Left renal pelvis (tissue), 4 donors: ENCODE measurements around the gene JAK1. TPM values are rescaled to one million over a fixed set of nuclear protein-coding genes. Genes with fewer than 3 reads are reported as not detected.

Source experiments
- DNase-seq, 4 donors: peaks; one replicate each; pipeline ENCODE4 v3.0.0-alpha.2; 2013; ENCODE audit warnings: low read depth in 4 of 4, low spot score in 3 of 4
- polyA plus RNA-seq, 4 donors: library from polyadenylated mRNA; unstranded; fragments of 120-200 nt; gene quantifications; one replicate each; pipeline ENCODE4 v1.2.1, GENCODE V29; 2013; ENCODE audit not compliant: insufficient read length in 4 of 4

The JAK1 gene
- polyA plus RNA-seq, 4 donors = 93.2 to 127 (median 102) TPM

DNA sequence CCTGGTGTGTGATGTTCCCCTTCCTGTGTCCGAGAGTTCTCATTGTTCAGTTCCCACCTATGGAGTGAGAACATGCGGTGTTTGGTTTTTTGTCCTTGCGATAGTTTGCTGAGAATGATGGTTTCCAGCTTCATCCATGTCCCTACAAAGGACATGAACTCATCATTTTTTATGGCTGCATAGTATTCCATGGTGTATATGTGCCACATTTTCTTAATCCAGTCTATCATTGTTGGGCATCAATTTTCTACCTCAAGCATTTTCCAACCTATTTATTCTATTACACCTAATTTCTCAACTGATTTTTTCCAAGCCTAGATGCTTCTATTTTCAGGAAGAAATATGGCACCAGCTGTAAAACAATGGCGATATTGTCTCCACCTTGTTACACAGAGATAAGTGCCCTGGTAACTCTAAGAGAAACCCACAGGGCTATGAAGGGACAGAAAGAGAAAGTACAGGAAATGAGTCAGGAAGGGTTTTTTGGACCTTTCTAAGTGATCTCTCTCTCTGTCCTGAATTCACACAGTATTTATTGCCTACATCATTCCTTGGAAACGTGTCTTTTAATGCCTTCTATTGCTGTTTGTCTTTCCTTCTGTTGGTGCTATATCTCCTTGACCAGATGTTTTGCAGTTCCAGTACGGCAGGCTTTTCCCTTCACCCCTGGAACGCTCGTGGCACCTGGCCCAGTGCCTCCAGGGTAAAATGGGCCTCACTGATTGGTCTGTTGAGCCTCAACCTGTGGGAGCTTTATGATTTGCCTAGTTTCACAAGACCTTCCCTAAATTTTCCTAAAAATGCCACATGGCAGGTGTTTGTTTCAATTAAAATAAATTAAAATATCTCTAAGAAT lies 14.6 kb upstream of the JAK1 start:
- DNase-seq = no peak

DNA sequence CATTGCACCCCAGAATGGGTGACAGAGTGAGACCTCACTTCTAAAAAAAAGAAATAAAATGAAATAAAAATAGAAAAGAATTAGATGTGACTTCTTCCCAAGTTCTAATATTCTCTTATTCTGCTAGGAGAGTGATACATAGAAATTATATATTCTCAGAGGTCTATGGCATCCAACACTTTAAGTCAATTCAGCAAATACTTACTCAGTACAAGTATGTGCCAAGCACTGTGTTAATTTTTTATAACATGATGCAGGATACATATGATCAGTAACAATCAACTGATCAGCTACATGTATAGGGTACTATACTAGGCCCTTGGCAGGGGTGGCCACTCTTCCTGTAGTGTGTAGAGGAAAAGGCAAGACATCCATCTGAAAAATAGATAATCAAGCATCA lies 13.0 kb upstream of the JAK1 start:
- DNase-seq = no peak

DNA sequence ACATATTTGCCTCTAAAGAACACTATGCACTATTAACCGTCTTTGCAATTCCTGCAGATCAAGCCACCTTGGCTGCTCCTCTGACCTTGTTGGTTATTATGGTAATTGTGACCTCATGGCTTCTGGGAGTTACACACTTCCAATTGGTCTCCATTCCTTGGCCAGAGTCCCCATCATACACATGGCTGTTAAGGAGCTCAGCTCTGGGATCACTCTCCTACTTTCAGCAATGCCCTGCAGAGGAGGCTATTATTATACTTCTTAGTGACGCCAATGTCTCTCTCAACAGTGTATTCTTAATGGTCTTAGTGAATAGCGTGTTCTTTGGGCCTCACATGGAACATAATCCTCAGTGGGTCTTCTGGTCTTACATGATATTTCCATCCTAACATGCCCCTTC lies 10.0 kb upstream of the JAK1 start:
- no peak for DNase-seq

DNA sequence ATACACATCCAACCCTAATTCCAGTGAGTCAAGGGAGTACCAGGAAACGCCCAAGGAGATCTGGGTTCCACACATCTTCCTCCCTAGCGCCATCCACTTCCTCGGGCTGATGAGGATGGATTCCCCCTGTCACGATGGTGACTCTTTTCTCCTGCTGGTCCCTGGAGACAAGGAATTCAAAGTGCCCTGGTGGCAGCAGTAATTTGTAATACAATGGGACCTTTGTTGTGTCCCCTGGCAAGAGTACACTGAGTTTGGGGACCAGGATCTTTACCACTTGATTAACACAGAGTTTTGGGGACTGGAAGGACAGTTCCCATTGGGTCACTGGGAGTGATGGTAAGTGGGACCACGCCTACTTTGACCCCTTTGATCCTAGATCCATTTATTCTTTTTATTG lies 9.4 kb upstream of the JAK1 start:
- DNase-seq = no peak

DNA sequence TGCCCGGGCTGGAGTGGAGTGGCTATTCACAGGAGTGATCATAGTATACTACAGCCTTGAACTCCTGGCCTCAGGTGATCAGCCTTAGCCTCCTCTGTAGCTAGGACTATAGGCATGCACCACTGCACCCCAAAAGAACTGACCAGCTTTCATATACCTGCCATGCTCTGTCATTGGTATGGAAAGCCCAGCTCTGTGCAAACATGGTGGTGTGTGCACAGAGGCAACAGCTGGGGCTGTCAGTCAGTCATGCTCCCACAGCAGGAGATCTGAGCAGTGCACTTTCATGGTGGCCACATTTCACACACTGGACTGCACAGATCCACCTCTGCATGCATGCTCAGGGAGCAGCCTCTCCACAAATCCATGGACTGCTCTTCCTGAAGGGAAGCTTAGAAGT lies 8.8 kb upstream of the JAK1 start:
- DNase-seq = no peak

DNA sequence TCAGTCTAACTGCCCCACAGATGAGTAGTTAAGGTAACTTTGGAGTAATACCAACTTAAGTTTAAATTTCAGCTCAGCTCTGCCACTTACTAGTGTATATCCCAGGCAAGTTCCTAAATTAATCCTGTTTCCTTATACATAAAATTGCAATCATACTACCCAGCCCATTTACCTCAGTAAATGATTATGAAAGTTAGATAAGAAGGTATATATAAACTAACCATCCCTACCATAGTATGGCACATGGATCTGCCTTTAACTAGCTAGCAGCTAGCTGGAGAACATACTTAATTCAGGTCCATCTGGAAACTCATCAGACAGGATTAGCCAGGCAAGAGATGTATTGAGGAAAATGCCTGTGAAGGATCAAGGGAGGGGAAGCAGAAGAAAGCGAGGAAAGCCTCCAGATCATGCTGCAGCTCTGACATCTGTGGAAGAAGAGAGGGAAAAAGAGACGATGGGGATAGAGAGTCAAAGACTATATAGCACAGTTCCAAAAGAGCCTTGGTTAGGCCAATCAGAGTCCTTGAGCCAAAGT lies 8.0 kb upstream of the JAK1 start:
- no peak for DNase-seq

DNA sequence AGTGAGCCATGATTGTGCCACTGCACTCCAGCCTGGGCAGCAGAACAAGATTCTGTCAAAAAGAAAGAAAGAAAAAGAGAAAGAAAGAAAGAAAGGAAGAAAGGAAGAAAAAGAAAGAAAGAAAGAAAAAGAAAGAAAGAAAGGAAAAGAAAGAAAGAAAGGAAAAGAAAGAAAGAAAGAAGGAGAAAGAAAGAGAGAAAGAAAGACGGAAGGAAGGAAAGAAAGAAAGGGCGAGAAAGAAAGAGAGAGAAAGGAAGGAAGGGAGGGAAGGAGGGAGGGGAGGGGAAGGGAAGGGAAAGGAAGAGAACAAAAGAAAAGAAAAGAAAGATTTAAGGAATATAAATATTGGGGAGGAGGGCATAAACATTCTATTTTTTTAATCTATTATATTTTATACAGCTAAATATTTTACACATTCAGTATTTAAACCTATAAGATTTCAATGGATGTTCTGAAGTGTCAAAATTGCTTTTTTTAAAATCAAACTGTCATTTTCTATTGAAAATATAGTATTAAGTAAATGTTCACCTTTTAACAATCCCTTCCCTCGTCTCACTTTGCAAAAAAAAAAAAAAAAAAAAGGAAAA lies 6.8 kb upstream of the JAK1 start:
- no peak for DNase-seq

DNA sequence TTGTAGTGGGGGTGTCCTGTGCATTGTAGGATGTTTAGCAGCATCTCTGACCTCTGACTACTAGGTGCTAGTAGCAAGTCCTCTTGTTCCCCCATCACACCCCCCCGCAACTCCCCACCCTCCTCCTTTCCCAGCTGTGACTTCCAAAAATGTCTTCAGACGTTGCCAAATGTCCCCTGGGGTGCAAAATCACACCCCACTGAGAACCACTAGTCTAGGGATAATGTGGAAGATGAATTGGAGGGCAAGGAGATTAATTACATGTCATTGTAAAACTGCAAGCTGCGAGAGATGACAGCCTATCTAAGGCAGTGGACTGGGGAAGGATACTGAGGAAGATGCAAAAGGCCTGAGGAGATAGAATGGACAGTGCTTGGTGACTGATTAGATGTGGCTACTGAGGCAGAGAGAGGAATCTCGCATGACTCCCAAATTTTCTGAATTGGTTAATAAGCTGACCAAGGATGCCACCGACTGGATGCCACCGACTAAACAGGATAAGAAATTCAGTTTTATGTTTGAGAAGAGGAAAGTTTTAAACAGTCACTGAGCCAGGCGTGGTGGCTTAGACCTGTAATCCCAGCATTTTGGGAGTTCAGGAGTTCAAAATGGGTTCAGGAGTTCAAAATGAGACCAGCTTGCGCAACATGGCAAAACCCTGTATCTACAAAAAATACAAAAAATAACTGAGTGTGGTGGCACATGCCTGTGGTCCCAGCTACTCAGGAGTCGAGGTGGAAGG lies 3.1 kb upstream of the JAK1 start:
- DNase-seq = no peak

DNA sequence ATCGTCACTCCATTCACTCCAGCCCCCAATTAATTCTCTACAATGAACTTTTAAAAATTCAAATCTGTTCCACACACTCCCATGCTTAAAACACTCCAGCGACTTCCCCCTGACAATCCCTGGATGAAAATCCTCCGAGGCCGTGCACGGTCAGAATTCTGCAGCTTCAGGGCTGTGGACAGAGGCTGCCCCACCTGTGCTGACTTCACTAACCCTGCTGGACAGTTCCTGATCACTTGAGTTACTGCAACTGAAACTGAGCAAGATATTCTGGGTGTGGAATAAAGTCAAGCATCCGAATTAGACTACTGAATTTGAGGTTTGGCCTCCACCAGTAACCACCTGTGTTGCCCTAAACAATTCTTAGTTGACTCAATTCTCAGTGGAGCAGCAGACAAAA lies 1.0 kb upstream of the JAK1 start:
- no peak for DNase-seq

DNA sequence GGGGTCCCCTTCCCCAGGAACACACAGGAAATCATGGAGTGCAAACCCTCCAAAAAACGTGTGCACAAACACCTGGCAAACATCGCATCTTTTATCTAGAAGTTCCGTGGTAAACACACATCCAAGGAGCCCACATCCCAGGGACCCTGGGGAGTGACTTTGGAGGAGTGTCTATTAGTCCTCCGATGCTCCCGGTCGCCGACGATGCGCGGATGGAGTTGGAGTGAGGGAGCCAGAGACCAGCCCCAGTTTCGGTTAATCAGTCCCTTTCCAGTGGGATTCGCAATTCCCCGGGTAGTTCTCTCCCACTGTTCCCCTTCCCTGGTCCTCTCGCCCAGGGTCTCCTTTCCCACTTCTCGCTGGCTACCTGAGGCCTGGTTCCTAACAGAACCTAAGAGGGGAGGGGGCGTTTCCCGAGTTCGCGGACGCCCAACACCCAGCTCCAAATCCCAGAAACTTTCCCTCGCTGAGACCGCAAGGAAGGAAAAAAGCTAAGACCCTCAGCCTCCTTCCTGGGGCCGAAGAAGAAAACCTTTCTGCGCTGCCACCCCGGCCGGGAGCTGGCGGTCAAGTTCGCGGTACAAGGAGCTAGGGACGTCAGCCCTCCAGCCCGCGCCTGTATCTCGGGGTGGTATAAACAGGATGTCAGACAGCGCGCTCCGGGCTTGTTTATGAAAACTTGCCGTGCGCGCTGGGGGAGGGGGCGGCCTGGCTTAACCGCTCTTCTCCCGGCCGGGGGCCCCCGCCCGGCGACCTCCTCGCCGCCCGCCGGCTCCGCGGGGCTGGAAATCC lies 787 bp downstream of the JAK1 start:
- peak; percentile 41 to 58 (median 48) for DNase-seq

DNA sequence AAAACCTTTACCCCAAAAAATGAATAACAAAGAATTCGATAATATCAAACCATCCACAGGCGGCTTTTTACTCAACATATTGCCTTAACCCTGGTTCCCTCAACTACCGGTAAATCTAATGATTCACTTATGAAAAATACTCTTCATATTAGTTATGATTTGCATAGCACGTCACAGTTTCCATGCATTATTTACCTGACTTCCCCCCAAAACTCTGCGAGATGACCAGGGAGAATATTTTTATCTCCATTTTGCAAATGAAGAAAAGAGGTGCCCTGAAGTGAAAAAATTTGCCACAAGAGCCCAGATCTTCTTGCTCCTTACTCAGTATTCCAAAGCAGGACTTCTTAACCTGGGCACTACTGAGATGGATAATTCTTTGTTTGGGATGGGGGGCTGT lies 2.9 kb downstream of the JAK1 start:
- DNase-seq = no peak

DNA sequence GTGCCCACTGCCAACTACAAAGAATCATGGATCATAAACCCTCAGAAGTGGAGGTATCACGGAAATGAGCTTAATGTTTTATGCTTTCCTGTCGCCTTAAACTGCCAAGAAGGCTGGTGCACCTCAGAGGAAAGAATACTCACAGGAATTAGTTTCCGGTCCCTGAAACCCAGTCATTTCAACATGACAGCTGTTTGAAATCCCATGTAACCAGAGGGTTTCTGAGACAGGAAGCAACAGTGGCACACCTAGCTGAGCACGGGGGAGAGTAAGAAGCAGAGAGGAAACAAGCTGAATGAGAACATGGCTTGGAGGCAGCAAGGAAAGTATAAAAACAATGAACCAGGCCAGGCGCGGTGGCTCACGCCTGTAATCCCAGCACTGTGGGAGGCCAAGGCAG lies 3.9 kb downstream of the JAK1 start:
- DNase-seq = peak in 1 of 4 donors; percentile 57

DNA sequence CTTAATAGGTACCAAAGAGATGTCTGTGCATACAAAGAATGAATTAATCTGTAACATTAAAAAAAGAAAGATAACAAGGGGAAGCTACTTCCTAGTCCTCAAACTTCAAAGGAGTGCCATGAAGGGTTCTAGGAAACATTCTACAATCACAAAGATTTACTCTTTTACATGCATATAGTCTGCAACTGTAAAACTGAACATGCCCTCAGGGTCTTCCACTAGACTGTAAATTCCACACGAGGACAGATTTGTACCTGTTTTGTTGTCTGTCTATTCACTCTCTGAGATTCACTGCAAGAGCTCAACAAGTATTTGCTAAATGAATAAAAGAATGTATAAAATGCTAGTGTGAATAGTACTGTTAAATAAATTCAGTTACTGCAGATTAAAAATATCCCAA lies 4.4 kb downstream of the JAK1 start:
- DNase-seq = no peak

DNA sequence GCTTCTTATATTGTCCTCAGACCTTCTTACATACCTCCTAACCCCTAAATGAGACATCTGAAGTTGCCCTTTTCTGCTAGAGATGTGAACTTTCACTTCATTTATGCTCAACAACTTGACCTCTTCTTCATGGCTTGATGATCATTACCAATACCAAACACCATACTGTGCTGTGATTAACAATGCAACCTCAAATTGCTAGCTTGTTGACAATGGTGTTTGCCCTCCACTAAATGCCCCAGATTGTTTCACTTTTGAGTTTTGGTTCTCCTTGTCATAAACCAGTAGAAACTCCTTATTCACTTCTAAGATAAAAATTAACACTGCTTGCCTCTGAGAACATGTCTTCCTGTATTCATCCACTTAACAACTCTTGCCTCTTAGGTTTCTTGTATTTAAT lies 5.6 kb downstream of the JAK1 start:
- no peak for DNase-seq

DNA sequence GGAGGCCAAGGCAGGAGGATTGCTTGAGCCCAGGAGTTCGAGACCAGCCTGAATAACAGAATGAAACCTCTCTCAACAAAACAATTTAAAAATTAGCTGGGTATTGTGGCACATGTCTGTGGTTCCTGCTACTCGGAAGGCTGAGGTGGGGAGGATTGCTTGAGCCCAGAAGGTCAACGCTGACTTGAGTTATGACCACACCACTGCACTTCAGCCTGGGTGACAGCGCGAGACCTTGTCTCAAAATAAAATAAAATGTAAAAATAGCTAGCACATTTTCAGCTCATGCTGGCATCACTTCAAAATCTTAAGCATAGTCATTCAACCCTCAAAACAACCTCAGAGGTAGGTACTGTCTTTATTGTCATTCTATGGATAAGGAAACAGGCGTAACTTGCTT lies 6.4 kb downstream of the JAK1 start:
- no peak for DNase-seq

DNA sequence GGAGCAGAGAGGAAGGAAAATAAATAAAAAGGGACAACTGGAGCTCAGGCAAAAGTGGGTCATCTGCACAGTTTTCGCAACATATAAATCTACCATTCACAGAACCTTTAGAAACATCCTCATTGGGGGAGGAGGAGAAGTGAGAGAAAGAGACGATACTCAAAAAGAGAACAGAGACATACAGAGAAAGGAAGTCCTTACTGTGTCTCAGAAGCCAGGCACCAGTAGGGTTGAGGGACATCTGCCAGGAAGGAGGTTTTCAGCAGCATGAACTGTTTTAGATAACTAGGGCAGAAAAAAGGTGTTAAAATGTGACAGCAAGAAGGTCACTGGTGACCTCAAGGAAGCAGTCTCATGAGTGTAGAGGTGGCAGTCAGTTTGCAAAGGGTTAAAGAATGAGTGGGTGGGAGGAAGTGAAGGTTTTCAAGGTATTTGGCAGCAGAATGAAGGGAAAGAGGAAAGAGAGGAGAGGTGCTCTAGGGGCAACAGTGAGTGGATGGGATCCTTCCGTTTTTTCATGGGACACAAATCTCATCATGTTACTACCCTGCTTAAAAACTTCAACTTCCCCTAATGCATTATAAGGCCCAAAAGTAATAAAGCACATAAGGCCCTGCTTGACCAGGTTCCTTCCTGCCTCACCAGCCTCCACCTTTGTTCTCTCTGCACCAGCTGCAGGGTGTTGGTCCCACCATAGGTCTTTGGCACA lies 9.5 kb downstream of the JAK1 start:
- no peak for DNase-seq

DNA sequence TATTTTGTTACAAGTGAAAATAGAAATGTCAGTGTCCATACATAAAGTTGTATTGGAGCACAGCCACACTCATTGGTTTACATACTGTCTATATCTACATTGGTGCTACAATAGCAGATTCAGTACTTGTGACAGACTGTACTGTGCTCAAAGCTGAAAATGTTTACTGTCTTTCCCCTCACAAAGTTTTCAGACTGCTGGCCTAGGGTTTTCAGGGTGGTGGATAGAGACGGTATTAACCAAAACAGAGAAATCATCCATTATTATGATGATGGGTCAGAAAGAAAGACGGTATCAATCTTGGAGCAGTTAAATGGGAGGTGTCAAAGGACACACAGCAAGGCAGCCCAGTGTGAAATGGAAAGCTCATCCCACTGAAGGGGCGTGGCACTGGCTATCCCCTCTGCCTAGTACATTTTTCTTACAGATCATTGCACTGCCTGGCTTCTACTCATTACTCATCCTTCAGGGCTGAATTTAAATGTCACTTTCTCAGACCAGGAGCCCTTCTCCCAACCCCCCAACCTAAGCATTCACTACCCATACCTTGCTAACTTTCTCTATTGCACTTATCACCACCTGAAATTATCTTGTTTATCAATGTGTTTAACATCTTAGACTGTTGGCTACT lies 10.2 kb downstream of the JAK1 start:
- no peak for DNase-seq

DNA sequence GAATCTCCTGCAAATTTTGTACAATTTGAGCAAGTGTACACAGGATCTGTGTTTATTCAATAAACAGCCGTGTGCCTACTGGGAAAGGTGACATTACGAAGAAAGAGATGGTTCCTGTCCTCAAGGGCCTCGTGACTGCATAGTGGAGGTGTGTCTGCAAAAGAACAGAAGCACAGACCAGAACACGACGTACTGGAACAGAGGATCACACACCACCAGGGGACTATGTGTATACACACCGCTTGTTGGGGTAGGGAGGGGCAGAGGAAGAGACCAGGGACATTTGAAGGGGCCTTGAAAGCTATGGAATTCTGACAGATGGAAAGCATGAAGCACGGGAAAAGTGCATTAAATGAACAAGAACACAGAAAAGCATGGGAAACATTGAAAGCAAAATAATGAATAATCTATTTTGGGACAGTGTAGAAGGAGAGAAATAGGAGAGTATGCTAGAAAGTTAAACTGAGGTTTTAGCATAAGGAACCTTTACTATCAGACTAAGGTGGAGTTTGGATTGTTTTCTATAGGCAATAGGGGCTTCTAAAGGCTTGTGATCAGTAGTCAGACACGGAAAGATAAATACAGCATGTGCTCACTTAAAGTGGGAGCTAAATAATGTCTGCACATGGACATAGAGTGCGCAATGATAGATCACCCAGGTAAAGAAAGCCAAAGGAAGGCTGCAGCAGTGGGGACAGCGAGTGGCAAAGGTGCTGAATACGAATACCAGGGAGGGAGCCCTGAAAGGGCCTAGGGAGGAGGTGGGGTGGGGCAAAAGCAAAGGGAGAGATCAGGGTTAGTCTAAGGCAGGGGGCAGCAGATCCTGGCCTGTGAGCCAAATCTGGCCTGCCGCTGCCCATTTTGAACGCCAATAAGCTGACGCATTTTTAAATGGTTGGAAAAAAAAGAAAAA lies 11.0 kb downstream of the JAK1 start:
- no peak for DNase-seq

DNA sequence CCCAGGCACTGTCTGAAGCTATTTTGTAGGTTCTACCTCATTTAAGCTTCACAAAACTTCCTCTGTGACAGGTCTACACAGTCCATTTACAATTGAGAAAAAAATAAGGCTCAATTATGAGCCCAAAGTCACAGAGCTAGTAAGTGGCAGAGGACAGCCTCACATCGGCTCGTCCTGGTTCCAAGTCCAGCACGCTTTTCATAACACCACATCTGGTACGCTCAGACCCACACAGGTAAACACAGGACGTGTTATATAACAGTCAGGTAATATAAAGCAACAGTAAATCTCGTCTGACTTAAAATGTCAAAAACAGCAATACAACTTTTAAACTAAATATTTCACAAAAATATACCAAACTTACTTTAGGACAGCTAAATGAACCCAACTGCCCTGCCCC lies 13.1 kb downstream of the JAK1 start:
- DNase-seq = no peak
